GM18951 (cell line): ENCODE data around the gene DYNC2LI1.

Source experiments
- POLR2A ChIP-seq: IDR thresholded peaks from 4 replicates; pipeline ENCODE4 v1.6.1; 2011; ENCODE audit warnings: mild to moderate bottlenecking; ENCODE audit not compliant: insufficient read length, insufficient read depth; ENCODE audit errors: extremely low read depth
- in situ Hi-C: fragments of 300-500 bp; cut with MboI; formaldehyde crosslinking; loops from one replicate; pipeline ENCODE4 v1.12.0; 2022; ENCODE audit warnings: low sequenced_read_pairs, mixed read lengths, inconsistent platforms; ENCODE audit not compliant: unreplicated experiment

The DYNC2LI1 gene

DNA sequence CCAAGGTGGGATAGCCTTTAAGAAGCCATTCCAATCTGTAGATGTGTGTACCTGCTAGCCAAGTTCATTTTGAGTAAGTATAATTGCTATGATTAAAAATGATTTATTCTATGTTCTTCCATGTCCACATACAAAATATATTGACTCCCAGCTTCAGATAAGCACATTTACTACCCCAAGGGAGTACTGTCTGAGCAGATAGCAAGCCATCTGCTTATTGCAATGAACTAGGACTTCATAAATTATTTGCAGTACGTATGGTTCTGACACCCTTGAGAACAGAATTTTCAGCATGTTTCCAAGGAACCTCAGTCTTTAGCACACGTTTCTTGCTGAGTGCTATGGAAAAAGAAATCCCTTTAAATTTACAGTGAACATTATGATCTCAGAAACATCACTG is 36.6 kb downstream of the DYNC2LI1 start:
- TF ChIP-seq POLR2A = no peak
- in situ Hi-C loops = no loop called here

DNA sequence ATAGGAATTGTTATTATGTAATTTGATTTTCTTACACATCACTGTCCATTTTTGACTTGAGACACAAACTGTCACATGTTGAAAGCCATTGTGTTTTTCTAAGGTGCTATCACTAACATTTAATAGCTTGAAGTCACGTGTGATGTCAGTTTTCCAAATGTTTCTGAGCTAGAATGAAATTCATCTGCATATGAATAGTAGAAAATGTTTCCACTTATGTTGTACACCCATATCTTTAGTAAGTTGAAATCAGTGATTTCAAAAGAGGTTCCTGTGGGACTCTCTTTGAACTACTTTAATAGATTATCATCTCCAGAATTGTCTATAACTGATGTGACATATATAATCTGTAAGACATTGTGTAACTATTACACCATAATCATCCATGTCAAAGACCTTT is 37.0 kb downstream of the DYNC2LI1 start:
- TF ChIP-seq POLR2A = no peak
- in situ Hi-C loops = no loop called here

DNA sequence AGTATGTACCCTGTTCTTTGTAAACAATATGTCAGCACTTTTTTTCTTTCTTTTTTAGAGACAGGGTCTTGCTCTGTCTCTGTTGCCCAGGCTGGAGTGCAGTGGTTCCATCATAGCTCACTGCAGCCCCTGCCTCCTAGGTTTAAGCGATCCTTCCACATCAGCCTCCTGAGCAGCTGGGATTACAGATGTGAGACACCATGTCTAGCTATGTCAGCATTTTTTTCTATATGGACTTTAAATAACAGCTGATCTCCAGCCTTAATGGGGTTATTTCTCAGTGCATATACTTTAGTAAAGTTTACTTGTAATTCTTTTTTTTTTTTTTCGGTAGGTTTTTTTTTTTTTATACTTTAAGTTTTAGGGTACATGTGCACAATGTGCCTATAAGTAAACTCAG is 38.2 kb downstream of the DYNC2LI1 start:
- in situ Hi-C loops = no loop called here
- no peak for TF ChIP-seq POLR2A

DNA sequence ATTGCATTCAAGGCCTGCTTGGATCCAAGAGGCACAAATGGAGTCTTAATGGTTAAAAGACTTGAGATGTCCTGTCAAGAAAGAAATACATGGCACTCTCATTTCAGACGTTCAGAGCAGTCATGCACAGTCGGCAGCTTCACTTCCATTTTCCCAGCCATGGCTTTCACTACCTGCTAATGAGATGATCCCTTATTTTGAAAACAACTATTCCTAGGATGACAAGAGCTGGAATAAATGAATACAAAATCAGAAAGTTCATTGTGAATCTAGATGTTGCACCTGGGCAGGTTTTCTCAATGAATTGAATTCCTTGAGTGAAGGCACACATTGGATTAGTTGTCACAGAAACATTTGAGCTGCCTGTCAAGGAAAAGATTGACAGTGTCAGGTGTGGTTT is 39.1 kb downstream of the DYNC2LI1 start:
- TF ChIP-seq POLR2A = no peak
- in situ Hi-C loops = no loop called here

DNA sequence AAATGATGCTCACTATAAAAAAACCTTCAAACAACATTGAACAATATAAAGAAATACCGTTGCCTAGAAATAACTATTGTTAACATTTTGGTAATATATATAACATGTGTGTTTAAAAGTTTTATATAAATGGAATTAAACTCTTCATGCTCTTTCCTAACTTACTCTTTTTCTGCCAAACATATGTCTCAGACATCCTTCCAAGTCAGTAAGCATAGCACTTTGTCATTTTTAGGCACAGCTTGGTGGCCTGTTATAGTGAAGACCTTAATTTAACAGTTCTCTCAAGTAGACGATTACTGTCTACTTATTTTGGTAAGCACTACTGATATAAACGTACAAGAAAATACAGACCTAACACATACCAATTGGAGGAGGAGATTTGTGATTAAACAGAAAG is 40.9 kb downstream of the DYNC2LI1 start:
- in situ Hi-C loops = no loop called here

DNA sequence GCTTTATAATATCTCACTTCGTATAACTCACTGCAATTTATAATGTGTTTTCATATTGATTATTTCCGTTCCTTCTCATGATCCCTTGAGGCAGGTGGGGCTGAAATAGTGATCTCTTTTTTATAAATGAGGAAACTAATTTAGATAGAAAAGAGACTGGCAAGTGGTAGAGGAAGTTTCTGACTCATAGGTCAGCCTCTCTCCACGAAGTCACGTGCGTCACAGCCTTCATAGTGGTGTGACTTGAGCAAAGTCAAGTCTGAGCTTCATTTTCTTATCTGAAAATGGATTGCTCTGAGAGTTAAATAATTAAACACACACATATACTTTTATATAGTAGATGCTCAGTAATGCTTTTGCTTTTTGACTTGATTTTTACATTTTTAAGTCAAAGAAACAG is 44.9 kb downstream of the DYNC2LI1 start:
- no peak for TF ChIP-seq POLR2A
- in situ Hi-C loops = no loop called here

More for the DNA sequence above, 40.9 kb downstream of the DYNC2LI1 start:
- no peak for TF ChIP-seq POLR2A

DNA sequence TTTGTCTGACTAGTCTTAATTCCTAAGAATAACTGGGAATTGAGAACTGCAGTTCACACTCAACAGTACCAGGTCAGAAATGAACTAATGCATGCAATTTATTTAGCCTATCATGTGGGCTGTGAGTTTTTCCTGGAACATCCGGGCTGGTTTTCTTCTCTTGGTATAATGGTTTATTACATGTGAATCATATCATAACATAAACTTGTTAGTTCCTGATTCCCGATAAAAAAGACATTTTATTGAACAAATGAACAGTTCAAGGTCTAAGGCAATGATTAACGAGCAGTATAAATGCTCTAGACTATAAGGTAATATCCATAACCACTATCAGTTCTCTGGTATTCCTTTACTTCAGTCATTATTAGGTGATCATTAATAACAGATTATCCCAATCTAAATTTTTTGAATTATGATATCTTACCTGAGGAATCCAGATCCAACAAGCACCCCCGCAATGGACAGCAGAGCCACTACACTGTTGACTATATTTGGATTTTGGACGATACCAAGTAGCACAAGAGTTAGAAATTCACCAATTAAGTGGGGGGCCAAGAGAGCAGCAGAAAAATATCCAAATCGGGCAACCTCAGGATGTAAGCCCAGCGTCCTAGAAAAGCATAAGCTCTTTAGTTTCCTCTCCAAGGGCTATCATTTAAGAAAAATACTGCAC is 45.8 kb downstream of the DYNC2LI1 start:
- in situ Hi-C loops = no loop called here
- TF ChIP-seq POLR2A = no peak

DNA sequence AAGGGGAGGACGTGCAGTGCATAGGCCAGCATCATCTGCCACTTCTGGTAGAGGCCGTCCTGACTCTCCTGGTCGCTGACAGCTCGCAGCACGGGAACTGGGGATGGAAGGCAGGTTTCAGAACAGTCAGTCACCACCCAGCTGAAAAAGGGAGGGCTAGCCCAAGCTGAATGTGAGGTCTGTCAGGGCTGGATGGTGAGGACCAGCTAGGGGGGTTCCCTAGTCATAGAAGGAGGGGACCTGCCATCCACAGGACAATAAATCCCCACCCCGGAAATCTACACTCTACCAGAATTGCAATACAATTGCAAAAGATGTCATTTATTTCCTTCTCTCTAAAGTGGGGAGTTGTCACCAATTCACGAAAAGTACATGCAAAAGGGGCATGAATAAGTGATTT is 49.0 kb downstream of the DYNC2LI1 start:
- in situ Hi-C loops = no loop called here
- TF ChIP-seq POLR2A = no peak

DNA sequence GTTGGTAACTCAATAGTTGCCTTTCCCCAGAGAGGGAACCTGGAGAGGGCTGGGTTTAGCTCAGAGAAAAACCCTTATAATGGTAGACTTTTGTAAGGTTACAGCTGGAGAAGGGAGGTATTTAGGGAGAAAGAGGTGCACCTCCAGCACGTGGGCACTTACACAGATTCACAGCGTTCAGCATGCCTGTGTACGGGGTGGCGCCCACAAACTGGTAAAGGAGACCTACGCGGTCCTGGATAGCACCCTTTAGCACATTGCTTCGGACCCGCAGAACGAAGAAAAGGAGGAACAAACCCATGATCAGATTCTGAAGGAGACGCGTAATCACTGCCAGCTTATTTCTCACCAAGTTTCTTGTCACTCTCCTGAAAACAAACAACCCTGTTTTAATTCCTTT is 49.9 kb downstream of the DYNC2LI1 start:
- TF ChIP-seq POLR2A = no peak
- in situ Hi-C loops = no loop called here

DNA sequence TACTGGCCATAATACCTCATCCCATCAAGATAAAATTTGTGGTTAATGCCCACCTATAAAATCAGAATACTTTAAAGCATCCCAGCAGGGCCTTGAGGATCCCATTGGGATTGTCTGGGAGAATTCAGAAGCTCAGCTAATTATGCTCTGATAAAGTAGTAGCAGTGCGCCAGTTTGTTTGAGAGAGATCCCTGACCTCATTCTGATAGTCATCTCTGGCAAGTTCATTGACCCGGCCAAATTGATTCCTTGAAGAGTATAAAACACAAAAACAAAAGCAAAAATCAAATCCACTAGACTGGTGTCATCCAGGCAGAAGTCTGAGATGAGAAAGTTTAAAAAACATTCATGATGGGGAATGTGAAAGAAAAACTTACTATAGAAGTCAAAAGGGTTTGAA is 50.7 kb downstream of the DYNC2LI1 start:
- in situ Hi-C loops = no loop called here
- TF ChIP-seq POLR2A = no peak

DNA sequence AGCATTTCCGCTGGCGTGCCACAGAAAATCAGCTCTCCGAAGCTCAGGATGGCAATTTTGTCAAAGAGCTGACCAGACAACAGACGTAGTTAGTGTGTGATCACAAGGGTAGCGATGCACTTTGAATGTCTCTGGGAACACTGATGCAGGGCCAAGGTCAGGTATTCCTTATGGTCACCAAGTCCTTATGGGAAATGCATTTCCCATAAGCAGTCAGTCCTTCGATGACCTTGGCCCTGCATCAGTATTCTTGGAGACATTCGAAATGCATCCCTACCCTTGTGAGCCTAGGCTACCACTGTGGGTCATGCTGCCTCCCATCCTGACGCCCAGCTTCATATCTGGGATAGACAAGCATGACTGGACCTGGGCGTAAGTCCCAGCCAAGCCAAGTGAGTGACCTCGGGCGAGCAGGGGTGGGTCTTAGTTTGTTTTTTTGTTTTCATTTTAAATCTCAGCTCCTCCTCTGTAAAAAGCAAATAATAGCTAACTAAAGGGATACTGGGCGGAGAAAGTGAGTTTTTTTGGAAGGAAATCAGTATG is 51.2 kb downstream of the DYNC2LI1 start:
- in situ Hi-C loops = no loop called here
- no peak for TF ChIP-seq POLR2A

DNA sequence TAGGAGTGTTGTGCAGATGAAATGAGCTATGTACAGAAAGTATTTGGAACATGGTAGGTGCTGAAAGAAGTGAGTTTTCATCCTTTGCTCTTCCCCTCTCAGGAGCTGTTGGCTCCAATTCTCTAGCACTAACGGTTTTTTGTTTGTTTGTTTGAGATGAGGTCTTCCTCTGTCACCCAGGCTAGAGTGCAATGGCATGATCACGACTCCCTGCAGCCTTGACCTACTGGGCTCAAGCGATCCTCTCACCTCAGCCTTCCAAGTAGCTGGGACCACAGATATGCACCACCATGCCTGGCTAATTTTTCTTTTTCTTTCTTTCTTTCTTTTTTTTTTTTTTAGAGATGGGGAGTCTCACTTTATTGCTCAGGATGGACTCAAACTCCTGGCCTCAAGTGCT is 52.0 kb downstream of the DYNC2LI1 start:
- TF ChIP-seq POLR2A = no peak
- in situ Hi-C loops = no loop called here

DNA sequence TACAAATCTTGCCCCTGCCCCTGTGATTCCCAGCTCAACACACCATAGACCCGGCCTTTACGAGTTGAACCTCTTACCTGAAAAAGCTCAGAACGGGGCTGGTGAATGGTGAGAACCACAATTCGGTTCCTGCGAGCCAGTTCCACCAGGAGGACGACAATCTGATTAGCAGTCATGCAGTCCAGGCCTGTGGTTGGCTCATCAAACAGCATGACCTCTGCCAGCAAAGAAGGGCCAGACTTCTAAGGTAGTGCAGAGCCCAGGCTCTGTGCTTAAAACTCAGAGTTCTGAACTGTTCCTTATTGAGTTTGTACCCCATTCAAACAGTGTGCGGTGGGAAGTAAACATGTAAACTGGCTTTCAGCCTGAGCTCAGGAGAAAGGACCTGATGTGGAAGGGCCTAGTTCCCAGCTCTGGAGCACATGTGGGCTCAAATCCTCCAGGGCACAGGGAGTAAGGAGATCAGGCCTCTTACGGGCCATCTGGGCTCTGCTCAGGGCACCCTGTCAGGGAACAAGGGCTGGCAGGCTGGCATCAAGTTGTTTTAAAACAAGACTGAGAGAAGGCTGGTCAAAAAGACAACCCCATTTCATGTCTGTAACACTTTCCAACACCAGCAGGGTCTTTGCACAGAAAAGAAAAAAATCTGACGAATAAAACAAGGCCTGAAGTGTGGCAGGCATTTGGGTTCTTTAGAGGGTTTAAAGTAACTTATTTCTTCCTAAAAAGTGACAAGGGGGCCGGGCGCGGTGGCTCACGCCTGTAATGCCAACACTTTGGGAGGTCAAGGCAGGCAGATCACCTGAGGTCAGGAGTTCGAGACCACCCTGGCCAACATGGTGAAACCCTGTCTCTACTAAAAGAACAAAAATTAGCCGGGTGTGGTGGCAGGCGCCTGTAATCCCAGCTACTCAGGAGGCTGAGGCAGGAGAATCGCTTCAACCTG is 52.7 kb downstream of the DYNC2LI1 start:
- TF ChIP-seq POLR2A = no peak
- in situ Hi-C loops = no loop called here

DNA sequence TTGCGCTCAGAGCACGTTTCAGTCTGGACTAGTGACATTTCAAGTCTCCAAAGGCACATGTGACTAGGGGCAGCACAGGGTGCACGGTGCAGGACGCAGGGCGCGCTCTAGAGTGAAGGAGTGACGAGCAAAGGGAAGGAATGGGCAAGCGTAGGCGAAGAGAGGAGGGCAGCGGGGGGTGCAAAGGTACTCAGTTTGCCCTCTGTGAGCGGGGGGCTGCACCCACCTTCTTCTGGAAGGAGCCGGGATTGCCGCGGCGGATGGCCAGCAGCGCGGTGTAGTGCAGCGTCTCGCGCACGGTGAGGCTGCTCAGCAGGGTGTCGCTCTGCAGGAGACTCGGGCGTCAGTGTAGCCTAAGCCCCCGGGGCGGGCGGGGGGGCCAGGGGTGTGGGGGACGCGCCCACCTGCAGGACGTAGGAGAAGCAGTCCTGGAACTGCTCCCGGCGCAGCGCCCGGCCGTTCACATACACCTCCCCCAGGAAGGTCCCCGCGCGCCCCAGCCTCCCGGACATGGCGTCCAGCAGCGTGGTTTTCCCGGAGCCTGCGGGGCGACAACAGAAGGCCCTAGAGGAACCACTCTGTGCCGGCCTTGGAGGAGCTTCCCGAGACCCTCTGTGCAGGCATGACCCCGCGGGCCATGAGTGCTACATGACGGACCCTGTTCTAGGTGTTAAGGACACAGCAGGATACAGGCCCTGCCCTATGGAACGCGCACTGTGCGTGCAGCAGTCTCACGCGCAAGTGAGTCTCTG is 57.9 kb downstream of the DYNC2LI1 start:
- TF ChIP-seq POLR2A = no peak
- in situ Hi-C loops = no loop called here

DNA sequence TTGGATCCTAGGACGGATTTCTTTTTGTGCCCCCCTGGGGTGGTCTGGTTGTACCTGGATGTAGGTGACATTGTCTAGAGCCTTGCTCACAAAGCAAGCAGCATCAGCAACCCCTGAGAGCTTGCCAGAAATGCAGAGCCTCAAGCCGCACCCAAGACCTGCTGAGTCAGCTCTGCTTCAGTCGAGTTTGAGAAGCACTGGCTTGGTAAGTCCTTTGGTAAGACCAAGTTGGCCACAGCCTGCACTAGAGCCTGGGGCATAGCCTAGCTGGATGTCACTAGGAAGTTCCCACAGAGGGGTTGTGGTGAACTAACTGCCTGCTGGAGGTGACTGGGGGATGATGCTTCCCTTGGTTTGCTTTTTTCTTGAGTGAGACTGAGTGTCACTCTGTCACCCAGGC is 58.6 kb downstream of the DYNC2LI1 start:
- TF ChIP-seq POLR2A = no peak
- in situ Hi-C loops = no loop called here
